Right lobe of liver (tissue), 6 donors: Measurements from ENCODE around the gene FOXP4. TPM values are rescaled to one million over a fixed set of nuclear protein-coding genes. Genes with fewer than 3 reads are reported as not detected.

ENCODE experiments used
- ATAC-seq, 4 donors: fragments of 200-7000 bp; cut with Tn5 transposase; one replicate each; pipeline ENCODE4 v1.9.1; 2020; ENCODE audit warnings: mild to moderate bottlenecking in 4 of 4, moderate library complexity in 4 of 4
- DNase-seq, 3 donors: peaks; one replicate each; pipeline ENCODE4 v3.0.0-alpha.2; 2020
- H3K27ac ChIP-seq, 3 donors: fragments of 200-600 bp; one replicate each; pipeline ENCODE4 v1.8.0; 2022
- H3K27me3 ChIP-seq, 2 donors: fragments of 200-600 bp; one replicate each; pipeline ENCODE4 v1.8.0; 2022
- H3K36me3 ChIP-seq, 4 donors: fragments of 200-600 bp; sonication (generic) in 1 of 4; one replicate each; pipeline versions ENCODE4 v1.5.1 to v1.8.0; 2017 to 2022; ENCODE audit warnings: control low read depth in 1 of 4
- H3K4me1 ChIP-seq, 4 donors: fragments of 200-600 bp; sonication (generic) in 1 of 4; one replicate each; pipeline versions ENCODE4 v1.5.1 to v1.8.0; 2017 to 2022; ENCODE audit warnings: control low read depth in 1 of 4
- H3K4me3 ChIP-seq, 3 donors: fragments of 200-600 bp; one replicate each; pipeline ENCODE4 v1.8.0; 2022
- H3K9me3 ChIP-seq, 4 donors: fragments of 200-600 bp; sonication (generic) in 1 of 4; one replicate each; pipeline versions ENCODE4 v1.5.1 to v1.8.0; 2017 to 2022; ENCODE audit warnings: control low read depth in 1 of 4
- CTCF ChIP-seq, 4 donors: fragments of 200-600 bp in 3 of 4; fragments of 450-650 bp in 1 of 4; IDR thresholded peaks; one replicate each; pipeline versions ENCODE4 v1.5.1 to v1.8.0; 2016 to 2022; ENCODE audit warnings: antibody characterized with exemption in 4 of 4, mild to moderate bottlenecking in 2 of 4
- POLR2A ChIP-seq: fragments of 450-650 bp; IDR thresholded peaks from one replicate; pipeline ENCODE4 v1.6.1; 2017; ENCODE audit warnings: antibody characterized with exemption, mild to moderate bottlenecking
- WGBS: methylation state at CpG from one replicate; pipeline ENCODE4 v1.1.6; 2018; ENCODE audit warnings: low coverage, low lambda C conversion rate; ENCODE audit not compliant: insufficient coverage; ENCODE audit errors: missing lambda C conversion rate; 5-methylcytosine and 5-hydroxymethylcytosine counted together
- intact Hi-C, 2 donors: fragments of 100-400 bp; cut with DNase I; formaldehyde crosslinking; loops; one replicate each; pipeline versions ENCODE4 v1.11.2 to v1.14.1; 2022
- total RNA-seq, 6 experiments: library from RNA; depleted of rRNA in 2 of 6; stranded (reverse); fragments of >200 nt in 2 of 6; fragmentation: NEBNext Ultra II Directional in 3 of 6; extraction: Animal tissue kit (Norgen Biotek cat#: 25700) in 3 of 6; gene quantifications; one replicate each; pipeline versions ENCODE4 v1.1.0 to v1.2.4, GENCODE V29; 2016 to 2023
- donor health status: DM: no; HTN: yes; CAD: no.
- donor health status: DM: no; HTN: no; CAD: no.
- donor health status: DM: no; HTN: no; CAD: no.
- donor health status: DM: no; HTN: yes; CAD: no.
- donor health status: DM: no; HTN: yes; CAD: no.

Gene FOXP4
- total RNA-seq, 6 experiments from 2014 or later, result 12.6 to 19.2 (median 14.9) TPM

DNA sequence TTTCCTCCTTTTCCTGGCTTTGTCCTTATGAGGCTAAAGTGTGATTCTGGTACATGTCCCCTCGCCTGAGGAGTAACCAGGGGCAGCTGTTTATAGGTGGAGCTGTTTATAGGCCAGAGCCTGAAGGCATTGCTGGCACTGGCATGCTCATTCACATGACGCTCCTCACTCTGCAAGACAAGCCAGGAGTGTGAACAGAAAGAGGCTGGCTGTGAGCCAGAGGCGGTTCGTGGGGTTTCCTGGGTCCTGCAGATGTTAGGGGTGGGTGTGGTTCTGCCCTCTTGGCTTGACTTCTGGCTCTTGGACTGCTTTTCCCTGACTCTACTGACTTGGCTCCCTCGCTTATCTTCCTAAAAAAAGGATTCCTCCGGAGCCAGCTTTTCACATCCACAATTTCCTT, 79.3 kb downstream of the FOXP4 start:
- no peaks in the 10 kb centered on the region for H3K4me1 ChIP-seq
- ATAC-seq (no peak), DNase-seq (no peak)
- no peaks in the 10 kb centered on the region for H3K27me3 ChIP-seq
- H3K36me3 ChIP-seq, result no peaks in the 10 kb centered on the region
- TF ChIP-seq CTCF (IDR thresholded peaks at IDR 0.05) (no peak), POLR2A (no peak)
- no peak overlapping the region for H3K27ac ChIP-seq
- no peaks in the 10 kb centered on the region for H3K9me3 ChIP-seq
- WGBS, result 48% methylated on average over 6 of the region's 6 CpGs
- no peak overlapping the region for H3K4me3 ChIP-seq
- intact Hi-C loops, result no loop called here

DNA sequence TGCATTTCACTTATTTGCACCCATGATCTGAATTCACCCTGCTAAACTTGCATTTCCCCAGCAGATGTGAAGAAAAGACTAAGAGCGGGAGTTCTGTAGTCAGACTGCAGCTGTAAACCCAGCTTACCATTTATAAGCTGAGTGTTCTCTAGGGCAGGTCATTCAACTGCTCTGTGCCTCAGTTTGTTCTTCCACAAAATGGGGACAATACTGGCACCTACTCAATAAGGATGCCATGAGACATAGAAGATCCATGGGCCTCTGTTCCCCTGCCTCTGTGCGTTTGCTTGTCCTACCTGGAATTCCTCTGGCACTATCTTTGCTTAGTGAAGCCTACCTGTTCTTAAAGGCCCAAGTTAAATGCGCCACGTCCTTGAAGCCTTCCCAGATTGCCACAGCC, 79.8 kb downstream of the FOXP4 start:
- intact Hi-C loops, result no loop called here
- no peaks in the 10 kb centered on the region for H3K27me3 ChIP-seq
- no peak overlapping the region for H3K4me3 ChIP-seq
- TF ChIP-seq CTCF (IDR thresholded peaks at IDR 0.05) (no peak), POLR2A (no peak)
- H3K36me3 ChIP-seq, result no peaks in the 10 kb centered on the region
- H3K4me1 ChIP-seq, result no peaks in the 10 kb centered on the region
- 78% methylated on average over 4 of the region's 4 CpGs for WGBS
- H3K27ac ChIP-seq, result no peak overlapping the region
- DNase-seq (no peak), ATAC-seq (no peak)
- no peaks in the 10 kb centered on the region for H3K9me3 ChIP-seq

GRCh38 chr6:41626917-41627316, 80.7 kb downstream of the FOXP4 start:
- WGBS, result 64% methylated on average over 6 of the region's 8 CpGs

DNA sequence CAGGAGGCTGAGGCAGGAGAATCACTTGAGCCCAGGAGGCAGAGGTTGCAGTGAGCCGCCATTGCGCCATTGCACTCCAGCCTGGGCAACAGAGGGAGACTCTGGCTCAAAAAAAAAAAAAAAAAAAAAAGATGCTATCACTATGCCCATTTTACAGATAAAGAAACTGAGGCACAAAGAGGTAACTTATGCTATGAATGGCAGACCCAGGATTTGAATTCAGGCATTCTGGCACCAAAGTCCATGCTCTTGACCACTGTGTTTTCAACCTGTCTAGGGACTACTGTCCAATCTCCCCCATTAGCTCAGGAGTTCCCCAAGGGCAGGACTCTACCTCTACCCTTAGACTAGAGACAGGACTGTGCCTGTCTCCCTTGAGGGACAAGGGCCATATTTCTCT, 82.9 kb downstream of the FOXP4 start:
- ATAC-seq, result no peak
- no peaks in the 10 kb centered on the region for H3K27me3 ChIP-seq
- H3K4me3 ChIP-seq, result no peak overlapping the region
- intact Hi-C loops, result no loop called here
- no peaks in the 10 kb centered on the region for H3K9me3 ChIP-seq
- WGBS, result no CpG with 5 or more reads among the region's 2 CpGs
- no peaks in the 10 kb centered on the region for H3K4me1 ChIP-seq
- no peaks in the 10 kb centered on the region for H3K36me3 ChIP-seq
- no peak overlapping the region for H3K27ac ChIP-seq
- TF ChIP-seq POLR2A (no peak), CTCF (IDR thresholded peaks at IDR 0.05) (no peak)
- DNase-seq, result no peak

More at GRCh38 chr6:41626917-41627316, 80.7 kb downstream of the FOXP4 start:
- no peak for DNase-seq
- Histone ChIP-seq H3K9me3 (no peaks in the 10 kb centered on the region), H3K36me3 (no peaks in the 10 kb centered on the region), H3K27ac (no peak overlapping the region), H3K27me3 (no peaks in the 10 kb centered on the region), H3K4me1 (no peaks in the 10 kb centered on the region), H3K4me3 (no peak overlapping the region)
- TF ChIP-seq CTCF (IDR thresholded peaks at IDR 0.05) (no peak), POLR2A (no peak)
- intact Hi-C loops, result no loop called here
- no peak for ATAC-seq

GRCh38 chr6:41630069-41630468, 83.9 kb downstream of the FOXP4 start:
- no peaks in the 10 kb centered on the region for H3K27me3 ChIP-seq
- no peak for DNase-seq
- H3K27ac ChIP-seq, result no peak overlapping the region
- ATAC-seq, result peak in 1 of 4 donors; percentile 11
- intact Hi-C loops, result no loop called here
- H3K9me3 ChIP-seq, result no peaks in the 10 kb centered on the region
- no peaks in the 10 kb centered on the region for H3K36me3 ChIP-seq
- H3K4me1 ChIP-seq, result no peaks in the 10 kb centered on the region
- WGBS, result 76% methylated on average over 6 of the region's 6 CpGs
- TF ChIP-seq POLR2A (no peak), CTCF (IDR thresholded peaks at IDR 0.05) (no peak)
- no peak overlapping the region for H3K4me3 ChIP-seq
